ENCODE results near the gene NABP1.
A peak's percentile ranks its signal among the peaks of the same experiment; 100 is the strongest.

DNA sequence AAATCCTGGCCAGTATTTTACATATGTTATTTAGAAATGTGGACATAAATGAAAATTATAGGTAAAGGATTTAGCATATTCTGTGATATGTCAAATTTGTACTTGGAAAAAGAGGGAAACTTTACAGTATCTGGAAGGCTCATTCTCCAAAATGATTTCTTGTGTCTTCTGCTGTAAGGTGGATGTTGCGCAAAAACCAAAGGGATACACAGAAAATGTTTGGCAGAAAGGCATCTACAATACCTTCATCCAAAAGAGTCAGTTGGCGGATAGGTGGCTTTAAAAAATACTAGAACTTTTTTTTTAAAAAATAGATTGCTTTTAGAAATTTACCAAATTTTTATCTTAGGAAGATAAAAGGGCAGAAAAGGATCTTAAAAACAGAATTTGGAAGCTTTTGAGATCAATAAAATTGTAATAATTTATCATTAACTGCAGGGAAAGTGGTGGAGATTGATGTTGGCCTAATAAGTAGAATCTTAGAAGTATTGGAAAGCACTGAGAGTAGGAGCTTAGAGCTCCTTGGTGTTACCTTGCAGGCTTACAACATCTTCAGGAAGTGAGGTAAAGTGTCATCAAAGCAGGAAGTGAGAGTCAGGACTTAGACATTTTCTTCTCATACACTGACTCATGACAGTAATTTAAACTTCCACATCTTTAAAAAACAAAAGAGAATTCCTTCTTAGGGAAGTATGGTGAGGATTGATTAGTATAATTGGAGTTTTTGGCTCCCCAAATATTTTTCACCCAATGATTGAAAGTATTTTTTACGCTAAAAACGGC is 2.1 kb downstream of the NABP1 start:
- peak in 1 of 4 donors; percentile 66 for TF ChIP-seq POLR2A (IDR thresholded peaks at IDR 0.05)
- TF ChIP-seq, protein P1, sequence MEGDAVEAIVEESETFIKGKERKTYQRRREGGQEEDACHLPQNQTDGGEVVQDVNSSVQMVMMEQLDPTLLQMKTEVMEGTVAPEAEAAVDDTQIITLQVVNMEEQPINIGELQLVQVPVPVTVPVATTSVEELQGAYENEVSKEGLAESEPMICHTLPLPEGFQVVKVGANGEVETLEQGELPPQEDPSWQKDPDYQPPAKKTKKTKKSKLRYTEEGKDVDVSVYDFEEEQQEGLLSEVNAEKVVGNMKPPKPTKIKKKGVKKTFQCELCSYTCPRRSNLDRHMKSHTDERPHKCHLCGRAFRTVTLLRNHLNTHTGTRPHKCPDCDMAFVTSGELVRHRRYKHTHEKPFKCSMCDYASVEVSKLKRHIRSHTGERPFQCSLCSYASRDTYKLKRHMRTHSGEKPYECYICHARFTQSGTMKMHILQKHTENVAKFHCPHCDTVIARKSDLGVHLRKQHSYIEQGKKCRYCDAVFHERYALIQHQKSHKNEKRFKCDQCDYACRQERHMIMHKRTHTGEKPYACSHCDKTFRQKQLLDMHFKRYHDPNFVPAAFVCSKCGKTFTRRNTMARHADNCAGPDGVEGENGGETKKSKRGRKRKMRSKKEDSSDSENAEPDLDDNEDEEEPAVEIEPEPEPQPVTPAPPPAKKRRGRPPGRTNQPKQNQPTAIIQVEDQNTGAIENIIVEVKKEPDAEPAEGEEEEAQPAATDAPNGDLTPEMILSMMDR (IDR thresholded peaks at IDR 0.05): no peak

All from esophagus squamous epithelium (tissue), 4 donors.